Raji (cell line): ENCODE measurements around the gene EIF5A2.
A peak's percentile ranks its signal among the peaks of the same experiment; 100 is the strongest.

Source experiments
- POLR2A ChIP-seq: IDR thresholded peaks from 2 replicates; pipeline ENCODE4 v1.6.1; 2011; ENCODE audit warnings: low read depth, low read length, control low read depth; ENCODE audit not compliant: insufficient read depth

EIF5A2 gene

DNA sequence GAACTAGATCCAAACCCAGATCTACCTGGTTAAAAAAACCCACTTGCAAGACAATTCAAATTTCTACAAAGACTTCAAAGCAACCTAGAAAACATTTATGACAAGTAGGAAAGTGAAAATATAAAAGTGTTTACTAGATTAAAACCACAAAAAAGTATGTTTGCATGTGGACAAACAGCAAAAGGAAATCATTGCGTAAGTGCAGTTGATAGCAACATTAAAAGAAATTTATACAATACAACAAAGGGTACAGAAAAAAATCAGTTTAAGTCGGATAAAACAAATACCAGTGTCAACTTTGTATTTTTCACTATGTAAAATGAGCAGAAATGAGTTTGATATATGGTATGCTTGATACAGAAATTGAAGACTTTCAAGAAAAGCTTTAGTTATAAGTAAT lies 2.6 kb downstream of the EIF5A2 start:
- no peak for TF ChIP-seq POLR2A

DNA sequence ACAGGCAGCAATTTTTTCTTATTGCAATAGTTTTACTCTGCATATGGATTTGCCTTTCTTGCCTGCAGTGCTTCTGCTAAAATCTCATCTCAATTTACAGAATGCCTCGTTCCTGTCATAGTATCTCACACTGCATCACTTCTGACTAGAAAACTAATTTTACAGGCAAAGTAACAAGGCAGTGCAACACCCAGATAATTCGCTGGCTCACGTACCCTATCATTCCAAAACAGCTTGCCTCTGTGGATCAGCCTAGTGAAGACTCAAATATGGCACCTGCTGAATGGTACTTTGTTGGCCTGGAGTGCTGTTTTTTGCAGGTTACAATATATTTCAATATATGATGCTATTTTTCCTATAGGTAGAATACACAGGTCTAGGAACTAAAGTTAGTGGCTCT lies 5.3 kb downstream of the EIF5A2 start:
- TF ChIP-seq POLR2A = no peak

DNA sequence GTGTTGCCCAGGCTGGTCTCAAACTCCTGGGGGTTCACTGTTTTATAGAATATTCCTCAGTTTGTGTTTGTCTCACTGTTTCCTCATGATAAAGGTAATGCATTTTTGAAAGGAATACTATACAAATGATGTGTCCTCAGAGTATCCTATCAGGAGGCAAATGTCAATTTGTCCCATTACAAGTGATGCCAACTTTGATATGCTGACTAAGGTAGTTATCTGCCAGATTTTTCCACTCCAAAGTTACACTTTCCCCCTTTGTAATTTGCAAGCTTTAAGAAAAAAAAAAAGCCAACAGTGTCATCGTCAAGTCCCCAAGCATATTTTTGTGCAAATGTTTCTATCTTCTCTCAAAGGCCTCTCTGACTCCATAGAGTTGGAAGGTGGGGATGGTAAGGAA lies 9.0 kb downstream of the EIF5A2 start:
- TF ChIP-seq POLR2A = no peak

DNA sequence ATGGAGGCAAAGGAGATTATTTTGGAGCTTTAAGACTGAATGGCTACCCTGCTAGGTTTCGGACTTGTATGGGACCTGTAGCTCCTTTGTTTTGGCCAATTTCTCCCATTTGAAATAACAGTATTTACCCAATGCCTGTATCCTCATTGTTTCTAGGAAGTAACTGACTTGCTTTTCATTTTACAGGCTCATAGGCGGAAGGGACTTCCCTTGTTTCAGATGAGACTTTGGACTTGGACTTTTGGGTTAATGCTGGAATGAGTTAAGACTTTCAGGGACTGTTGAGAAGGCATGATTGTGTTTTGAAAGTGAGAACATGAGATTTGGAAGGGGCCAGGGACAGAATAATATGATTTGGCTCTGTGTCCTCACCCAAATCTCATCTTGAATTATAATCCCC lies 10.5 kb downstream of the EIF5A2 start:
- TF ChIP-seq POLR2A = no peak

DNA sequence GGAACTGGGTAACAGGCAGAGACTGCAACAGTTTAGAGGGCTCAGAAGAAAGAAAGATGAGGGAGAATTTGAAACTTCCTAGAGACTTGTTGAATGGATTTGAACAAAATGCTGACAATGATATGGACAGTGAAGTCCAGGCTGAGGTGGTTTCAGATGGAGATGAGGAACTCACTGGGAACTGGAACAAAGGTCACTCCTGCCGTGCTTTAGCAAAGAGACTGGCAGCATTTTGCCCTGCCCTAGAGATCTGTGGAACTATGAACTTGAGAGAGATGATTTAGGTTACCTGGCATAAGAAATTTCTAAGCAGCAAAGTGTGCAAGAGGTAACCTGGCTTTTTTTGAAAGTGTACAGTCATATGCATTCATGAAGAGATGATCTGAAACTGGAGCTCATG lies 11.7 kb downstream of the EIF5A2 start:
- no peak for TF ChIP-seq POLR2A

DNA sequence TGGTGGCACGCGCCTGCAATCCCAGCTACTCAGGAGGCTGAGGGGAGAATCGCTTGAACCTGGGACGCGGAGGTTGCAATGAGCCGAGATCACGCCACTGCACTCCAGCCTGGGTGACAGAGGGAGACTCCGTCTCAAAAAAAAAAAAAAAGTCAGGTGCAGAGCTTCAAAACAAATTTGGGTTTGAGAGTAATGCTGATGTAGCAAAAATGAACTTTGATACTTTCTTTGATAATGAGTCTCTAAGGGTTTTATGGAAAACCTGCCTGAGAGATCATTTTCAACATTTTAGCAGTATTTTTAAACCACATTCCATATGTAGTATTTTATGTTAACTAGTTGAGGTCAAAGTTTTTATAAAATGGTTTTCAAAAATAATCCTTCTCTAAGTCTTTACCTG lies 14.5 kb downstream of the EIF5A2 start:
- no peak for TF ChIP-seq POLR2A

DNA sequence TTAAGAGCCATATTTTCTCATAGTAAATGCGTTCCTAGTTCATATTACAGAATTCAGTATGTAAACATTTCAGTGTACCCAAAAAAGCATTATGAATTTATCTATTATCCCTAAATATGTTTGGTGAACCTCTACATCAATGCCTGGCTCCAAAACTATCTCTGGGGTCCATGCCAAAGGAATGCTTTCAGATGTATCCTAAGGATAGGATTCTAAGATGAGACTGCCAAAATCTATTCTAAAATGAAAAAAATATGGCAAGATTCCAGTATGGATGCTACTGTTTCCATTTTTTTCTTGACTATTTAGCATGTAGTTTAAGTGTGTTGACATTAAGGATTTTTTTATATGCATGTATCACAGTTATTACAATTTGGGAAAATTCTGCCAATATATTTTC lies 18.8 kb downstream of the EIF5A2 start:
- TF ChIP-seq POLR2A = no peak

DNA sequence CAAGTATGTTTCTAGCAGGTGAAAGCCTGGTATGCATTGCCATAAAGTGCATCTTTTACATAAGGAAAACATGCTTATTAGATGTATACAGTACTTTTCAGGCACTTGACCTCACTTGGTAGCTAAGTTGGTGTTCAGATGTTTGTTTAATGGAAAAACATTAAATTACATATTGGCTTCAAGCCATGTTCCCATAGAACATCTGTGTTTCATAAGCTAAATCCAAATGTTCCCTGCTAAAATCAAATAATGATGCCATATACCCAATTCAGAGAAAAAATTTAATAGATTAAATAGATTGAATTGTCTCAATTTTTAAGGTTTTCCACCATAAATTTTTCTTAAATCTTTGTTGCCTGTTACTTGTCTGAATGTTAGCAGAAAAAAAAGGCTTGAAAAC lies 19.3 kb downstream of the EIF5A2 start:
- TF ChIP-seq POLR2A = no peak

DNA sequence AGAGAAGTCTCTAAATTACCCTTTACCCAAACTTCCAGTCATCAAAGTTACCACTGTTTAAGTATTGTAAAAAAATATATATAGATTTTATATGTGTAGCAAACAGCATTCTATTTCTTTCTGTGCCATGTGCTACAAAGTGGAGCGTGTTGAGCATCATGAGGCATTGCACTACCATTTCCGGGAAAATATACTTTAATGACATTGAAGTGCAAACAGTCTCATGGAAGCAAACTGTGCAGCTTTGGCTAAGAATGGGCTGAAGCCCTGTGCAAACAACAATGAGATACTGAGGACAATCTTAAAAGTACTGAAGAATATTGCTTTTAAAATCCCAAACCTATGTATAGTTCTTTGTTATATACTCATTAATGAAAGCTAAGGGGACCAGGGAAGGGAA lies 31.9 kb downstream of the EIF5A2 start:
- TF ChIP-seq POLR2A = no peak

DNA sequence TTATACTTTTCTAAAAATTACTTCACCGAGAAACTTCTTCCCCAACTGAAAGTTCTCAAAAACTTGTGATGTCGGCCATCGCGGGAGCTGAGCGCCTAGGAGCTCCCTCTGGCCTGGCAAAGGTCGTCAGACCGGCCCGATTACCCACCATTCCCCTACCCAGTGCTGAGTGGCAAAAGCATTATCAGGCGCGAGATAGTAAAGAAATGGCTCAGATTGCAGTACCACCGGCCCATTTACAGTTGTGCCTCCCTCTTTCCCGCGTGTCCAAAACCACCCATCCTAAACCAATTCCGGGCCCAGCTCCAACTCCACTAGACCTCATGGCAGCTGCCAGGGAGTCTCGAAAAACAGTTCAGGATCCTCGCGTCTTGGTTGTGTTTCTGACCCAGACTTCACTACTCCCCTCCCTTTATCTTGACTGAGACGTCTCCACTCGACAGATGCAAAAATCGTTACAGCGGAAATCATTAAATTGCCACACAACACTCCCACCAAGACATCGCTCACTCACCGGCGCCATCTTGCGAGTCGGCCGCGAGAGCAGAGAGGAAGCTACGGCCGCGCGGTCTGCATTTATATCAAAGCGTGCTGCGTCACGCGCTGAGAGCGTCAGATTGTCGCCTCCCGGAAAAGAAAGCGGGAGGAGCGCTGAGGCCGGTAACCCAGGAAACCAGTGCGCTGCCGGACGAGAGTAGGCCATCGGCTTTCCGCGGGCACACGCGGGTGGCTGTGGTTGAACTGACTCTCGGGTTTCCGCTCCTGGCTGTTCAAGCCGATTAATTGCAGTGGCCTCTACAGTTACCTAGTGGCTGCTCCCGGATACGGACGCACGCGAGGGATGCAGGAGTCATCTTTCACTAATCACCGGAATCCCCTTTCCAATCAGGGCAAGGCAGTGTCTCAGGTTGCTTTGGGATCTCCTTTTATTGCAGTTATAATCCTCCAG lies 38.5 kb downstream of the EIF5A2 start, which contains the start of gene RPL22L1:
Gene RPL22L1, minus strand, starts transcription at position 551 of the 949 bp plus-strand sequence. Its CDS starts 28 bp downstream, at position 523.
- TF ChIP-seq POLR2A = peak; percentile 99

DNA sequence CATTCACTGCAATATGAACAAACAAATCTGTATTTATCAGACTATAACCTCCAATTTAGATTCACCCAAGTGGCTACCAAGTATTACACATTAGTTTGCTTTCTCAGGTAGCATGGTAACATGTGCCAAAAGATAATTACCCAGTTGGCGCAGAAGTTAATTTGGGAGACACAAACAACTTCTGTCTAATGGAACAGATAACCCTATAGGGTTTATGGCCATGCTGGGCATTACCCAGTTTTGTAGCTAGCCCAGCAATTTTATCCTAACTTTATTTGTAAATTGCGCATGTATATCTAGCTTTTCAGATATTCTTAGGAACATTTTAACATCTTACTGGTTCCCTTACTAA lies 39.2 kb downstream of the EIF5A2 start:
- no peak for TF ChIP-seq POLR2A

DNA sequence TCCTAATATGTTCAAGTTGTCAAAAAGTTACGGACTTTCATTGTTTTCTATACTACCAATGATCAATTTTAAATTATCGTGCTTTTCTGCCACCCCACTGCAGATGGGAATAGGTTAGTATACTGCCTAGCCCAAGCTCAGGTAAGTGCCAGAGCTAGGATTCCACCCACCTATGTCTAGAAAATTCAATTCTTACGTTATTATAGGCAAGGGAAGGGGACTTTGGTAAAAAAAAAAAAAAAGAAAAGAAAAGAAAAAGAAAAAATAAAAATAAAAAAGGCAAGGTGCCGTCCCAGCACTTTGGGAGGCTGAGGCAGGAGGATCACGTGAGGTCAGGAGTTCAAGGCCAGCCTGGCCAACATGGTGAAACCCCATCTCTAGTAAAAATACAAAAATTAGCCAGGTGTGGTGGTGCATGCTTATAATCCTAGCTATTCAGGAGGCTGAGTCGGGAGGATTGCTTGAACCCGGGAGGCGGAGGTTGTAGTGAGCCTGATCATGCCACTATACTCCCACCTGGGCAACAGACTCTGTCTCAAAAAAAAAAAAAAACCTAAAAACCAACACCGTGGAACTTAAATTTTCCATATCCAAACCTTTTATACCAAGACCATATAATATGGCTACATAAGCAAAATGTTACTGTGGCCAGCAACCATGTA lies 39.7 kb downstream of the EIF5A2 start:
- TF ChIP-seq POLR2A = no peak

DNA sequence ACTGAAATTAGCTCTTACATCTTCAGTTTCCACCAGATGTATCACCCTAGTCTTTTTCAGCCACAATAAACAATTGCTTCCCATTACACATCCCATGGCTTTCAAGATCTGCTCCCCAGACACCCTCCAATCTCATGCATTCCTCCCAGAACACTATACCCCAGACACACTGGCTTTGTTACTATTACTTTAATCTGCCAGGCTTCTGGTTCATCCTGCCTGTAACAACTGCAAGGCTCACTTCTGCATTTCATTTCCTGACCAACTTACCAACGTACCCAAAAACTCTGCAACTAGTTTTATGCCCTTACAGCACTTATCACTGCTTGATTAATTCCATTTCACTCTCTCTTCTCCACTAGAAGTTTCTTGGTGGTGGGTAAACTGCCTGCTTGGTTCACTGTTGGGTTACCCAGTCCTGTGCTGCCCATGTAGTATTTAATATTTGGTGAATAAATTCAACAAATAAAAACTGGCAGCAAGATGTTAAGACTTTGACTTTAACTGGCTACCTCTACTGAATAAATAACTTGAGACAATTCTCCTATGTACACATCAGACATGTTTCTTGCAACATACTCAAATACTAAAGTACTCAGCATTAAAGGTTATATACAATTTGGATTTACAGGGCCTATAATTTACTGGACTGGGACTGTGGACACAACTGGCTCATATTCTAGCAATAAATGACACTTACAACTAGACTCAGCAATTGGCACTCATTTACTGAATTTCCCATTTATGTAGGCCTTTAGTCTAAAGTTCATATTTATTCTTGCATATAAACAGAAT lies 41.1 kb downstream of the EIF5A2 start:
- TF ChIP-seq POLR2A = no peak

DNA sequence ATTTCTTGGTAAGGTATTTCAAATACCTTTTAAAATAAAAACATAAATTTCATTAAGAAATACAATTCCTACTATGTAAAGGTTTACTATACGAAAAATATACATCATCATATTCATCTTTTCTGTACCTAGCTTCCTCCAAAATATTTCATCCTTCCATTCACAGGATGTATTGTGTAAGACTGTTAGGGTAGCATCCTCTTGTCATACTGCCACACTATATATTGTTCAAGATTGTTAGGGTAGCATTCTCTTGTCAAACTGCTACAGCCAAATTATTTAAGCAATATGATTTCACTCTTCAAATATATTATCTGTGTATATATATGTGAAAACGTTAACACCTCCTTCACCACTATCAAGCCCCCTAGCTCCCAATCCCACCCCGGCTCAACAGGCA lies 41.9 kb downstream of the EIF5A2 start:
- no peak for TF ChIP-seq POLR2A
